Measurements from ENCODE around the gene ARL8A.

GRCh38 chr1:202161151-202162046 is 16.9 kb upstream of the ARL8A start:
- TF ChIP-seq CTCF (conservative IDR thresholded peaks at IDR 0.05; ENCODE audit: low read length) (no peak), EZH2phosphoT487 (IDR thresholded peaks at IDR 0.05; ENCODE audit: borderline replicate concordance) (no peak)

Data from Loucy (cell line).